Measurements from ENCODE around the gene DUSP22.

GRCh38 chr6:316753-317038 is 24.4 kb downstream of the DUSP22 start:
- no peak for TF ChIP-seq CTCF (IDR thresholded peaks at IDR 0.05; ENCODE audit: insufficient read depth, low read depth, low read length)
- no peak for TF ChIP-seq EZH2 (IDR thresholded peaks at IDR 0.05; ENCODE audit: insufficient read depth, low read length)
